A549 treated with Hydrocortisone at 1 μM for 4 hours (cell line): ENCODE measurements around the gene OR1S2. TPM values are rescaled to one million over a fixed set of nuclear protein-coding genes. Genes with fewer than 3 reads are reported as not detected.

Experiments
- total RNA-seq: library from RNA; stranded (reverse); fragments of 200-300 nt; extraction: Qiagen RNA extraction; gene quantifications from 5 replicates; pipeline ENCODE4 v1.2.3, GENCODE V29; 2022

Gene OR1S2
- total RNA-seq: not detected in 5 replicates

GRCh38 chr11:58204042-58204441, at the start of gene OR1S2:
OR1S2 (minus strand) TSS chr11:58204142; CDS start chr11:58204142, 0 bp downstream.

GRCh38 chr11:58212420-58212819, 8.5 kb upstream of the OR1S2 start, which contains the start of gene OR1S1:
OR1S1 (plus strand) TSS chr11:58212720.

GRCh38 chr11:58188770-58189169, 15.2 kb downstream of the OR1S2 start, which contains the start of gene OR9Q2:
OR9Q2 (plus strand) TSS chr11:58189070; CDS start chr11:58190491, 1,421 bp downstream.

Other genes starting within 250 kb of the OR1S2 start
- gene OR9Q1, start 180.3 kb downstream of the OR1S2 start, total RNA-seq: not detected in 5 replicates
- not detected in 5 replicates for gene OR6Q1, start 173.2 kb downstream of the OR1S2 start, total RNA-seq
- gene OR9I1, start 78.6 kb downstream of the OR1S2 start, total RNA-seq: not detected in 5 replicates
- gene OR9Q2, start 15.1 kb downstream of the OR1S2 start, total RNA-seq: not detected in 5 replicates
- not detected in 5 replicates for gene OR1S1, start 8.6 kb upstream of the OR1S2 start, total RNA-seq
- not detected in 5 replicates for gene OR10Q1, start 24.8 kb upstream of the OR1S2 start, total RNA-seq
- gene OR10W1, start 64.1 kb upstream of the OR1S2 start, total RNA-seq: not detected in 5 replicates
- not detected in 5 replicates for gene OR5B17, start 154.9 kb upstream of the OR1S2 start, total RNA-seq
- gene OR5B3, start 202.7 kb upstream of the OR1S2 start, total RNA-seq: not detected in 5 replicates
- gene OR5B2, start 224.0 kb upstream of the OR1S2 start, total RNA-seq: not detected in 5 replicates
- not detected in 5 replicates for gene OR5B12, start 238.1 kb upstream of the OR1S2 start, total RNA-seq